Calu3 (cell line): ENCODE measurements around the gene HBEGF. TPM values are rescaled to one million over a fixed set of nuclear protein-coding genes. Genes with fewer than 3 reads are reported as not detected.
A peak's percentile ranks its signal among the peaks of the same experiment; 100 is the strongest.

Experiments
- BruUV-seq: library from RNA; stranded (reverse); fragments of 400-500 nt; replicated peaks from 2 replicates; lab custom pipeline; 2021; lab: Mats Ljungman, UMichigan
- CTCF ChIA-PET: fragments of 300-600 bp; sonication (Branson Sonifier 250); formaldehyde crosslinking; loops from one replicate; lab custom pipeline; 2022; ENCODE audit warnings: antibody characterized with exemption; lab: Charles Lee
- DNase-seq: peaks from one replicate; pipeline ENCODE4 v3.0.0; 2022
- H3K27ac Mint-ChIP-seq: one replicate; pipeline ENCODE4 v1.8.0; 2022; ENCODE audit warnings: mixed read lengths; ENCODE audit not compliant: unreplicated experiment
- H3K27me3 Mint-ChIP-seq: one replicate; pipeline ENCODE4 v1.8.0; 2022; ENCODE audit warnings: mixed read lengths; ENCODE audit not compliant: unreplicated experiment
- H3K36me3 Mint-ChIP-seq: one replicate; pipeline ENCODE4 v1.8.0; 2022; ENCODE audit warnings: mild to moderate bottlenecking, moderate library complexity, mixed read lengths; ENCODE audit not compliant: insufficient read depth, unreplicated experiment
- H3K4me1 Mint-ChIP-seq: one replicate; pipeline ENCODE4 v1.8.0; 2022; ENCODE audit warnings: mild to moderate bottlenecking, low read depth, mixed read lengths; ENCODE audit not compliant: unreplicated experiment
- H3K4me3 Mint-ChIP-seq: one replicate; pipeline ENCODE4 v1.8.0; 2022; ENCODE audit warnings: mild to moderate bottlenecking, low read depth, moderate library complexity, mixed read lengths; ENCODE audit not compliant: unreplicated experiment
- H3K9me3 Mint-ChIP-seq: one replicate; pipeline ENCODE4 v1.8.0; 2022; ENCODE audit warnings: low read depth, mixed read lengths; ENCODE audit not compliant: unreplicated experiment
- intact Hi-C: fragments of 100-400 bp; cut with micrococcal nuclease; formaldehyde crosslinking; loops from one replicate; pipeline ENCODE4 v1.10.0; 2022; ENCODE audit not compliant: unreplicated experiment
- total RNA-seq: library from RNA; stranded (reverse); gene quantifications from 2 replicates; pipeline ENCODE4 v1.2.3, GENCODE V29; 2022
- TF ChIP-seq, protein P1 (sequence below): fragments of 200-600 bp; IDR thresholded peaks from one replicate; pipeline ENCODE4 v1.8.0; 2022; ENCODE audit warnings: antibody characterized with exemption; ENCODE audit not compliant: unreplicated experiment

HBEGF gene
- total RNA-seq, 1 experiment from 2014 or later: 7.2 TPM

DNA sequence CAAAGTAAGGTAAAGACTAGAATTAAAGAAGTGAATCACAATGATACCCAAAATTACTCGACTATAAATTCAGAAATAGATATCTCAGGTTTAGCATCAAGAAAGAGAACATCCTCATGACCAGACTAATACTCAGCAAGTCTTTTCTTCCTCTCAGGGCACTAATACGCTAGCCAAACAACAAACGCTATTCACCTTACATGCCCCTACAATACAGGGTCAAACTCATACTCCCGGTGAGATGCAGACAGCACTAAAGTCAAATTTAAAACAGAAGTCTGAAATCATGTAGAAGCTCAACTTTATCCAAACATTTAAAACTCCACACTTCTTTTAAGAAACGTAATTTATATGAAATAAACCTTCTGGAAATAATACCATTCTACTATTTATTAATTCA lies 49.1 kb downstream of the HBEGF start:
- Mint-ChIP-seq H3K27ac (no peak overlapping the region), H3K4me1 (peaks cover 65% of the 10 kb centered on the region), H3K4me3 (no peak overlapping the region), H3K36me3 (peaks cover 13% of the 10 kb centered on the region), H3K27me3 (no peaks in the 10 kb centered on the region), H3K9me3 (no peaks in the 10 kb centered on the region)
- no peak for DNase-seq
- CTCF ChIA-PET: interaction anchor here (1.6 kb wide), 1 partner anchor 36 kb away, joined by 6 read pairs; no protein-coding TSS in a partner anchor
- TF ChIP-seq, protein P1, sequence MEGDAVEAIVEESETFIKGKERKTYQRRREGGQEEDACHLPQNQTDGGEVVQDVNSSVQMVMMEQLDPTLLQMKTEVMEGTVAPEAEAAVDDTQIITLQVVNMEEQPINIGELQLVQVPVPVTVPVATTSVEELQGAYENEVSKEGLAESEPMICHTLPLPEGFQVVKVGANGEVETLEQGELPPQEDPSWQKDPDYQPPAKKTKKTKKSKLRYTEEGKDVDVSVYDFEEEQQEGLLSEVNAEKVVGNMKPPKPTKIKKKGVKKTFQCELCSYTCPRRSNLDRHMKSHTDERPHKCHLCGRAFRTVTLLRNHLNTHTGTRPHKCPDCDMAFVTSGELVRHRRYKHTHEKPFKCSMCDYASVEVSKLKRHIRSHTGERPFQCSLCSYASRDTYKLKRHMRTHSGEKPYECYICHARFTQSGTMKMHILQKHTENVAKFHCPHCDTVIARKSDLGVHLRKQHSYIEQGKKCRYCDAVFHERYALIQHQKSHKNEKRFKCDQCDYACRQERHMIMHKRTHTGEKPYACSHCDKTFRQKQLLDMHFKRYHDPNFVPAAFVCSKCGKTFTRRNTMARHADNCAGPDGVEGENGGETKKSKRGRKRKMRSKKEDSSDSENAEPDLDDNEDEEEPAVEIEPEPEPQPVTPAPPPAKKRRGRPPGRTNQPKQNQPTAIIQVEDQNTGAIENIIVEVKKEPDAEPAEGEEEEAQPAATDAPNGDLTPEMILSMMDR: no peak
- intact Hi-C loops: loop anchor here (5.0 kb wide), 2 partner anchors 35 to 50 kb away; partner anchors contain the start of gene HBEGF
- BruUV-seq: no TSS peak

DNA sequence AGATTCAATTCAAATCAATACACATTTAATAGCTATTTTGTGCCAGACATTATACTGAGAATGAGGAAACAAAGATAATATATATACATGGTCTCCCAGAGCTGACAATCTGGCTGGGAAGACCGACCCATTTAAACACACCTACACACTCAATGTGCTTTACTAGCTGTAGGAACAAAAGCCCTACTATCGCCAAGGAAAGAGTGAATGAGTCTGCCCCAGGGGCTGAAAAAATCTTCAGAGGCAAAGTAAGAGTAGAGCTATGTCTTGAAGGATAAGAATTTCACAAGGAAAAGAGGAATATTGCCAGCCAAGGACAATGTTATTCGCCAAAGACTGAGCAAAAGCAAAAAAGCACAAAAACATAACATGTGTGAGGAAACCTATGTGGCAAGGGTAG lies 50.1 kb downstream of the HBEGF start:
- H3K27me3 Mint-ChIP-seq: no peaks in the 10 kb centered on the region
- no peak for DNase-seq
- intact Hi-C loops: loop anchor here (5.0 kb wide), 2 partner anchors 34 to 51 kb away; partner anchors contain the start of gene HBEGF
- H3K27ac Mint-ChIP-seq: no peak overlapping the region
- H3K4me3 Mint-ChIP-seq: no peak overlapping the region
- no TSS peak for BruUV-seq
- no peaks in the 10 kb centered on the region for H3K9me3 Mint-ChIP-seq
- TF ChIP-seq, protein P1: no peak
- CTCF ChIA-PET: interaction anchor here (1.1 to 1.7 kb wide), 3 partner anchors 35 to 52 kb away, joined by 3 to 7 read pairs (median 6); no protein-coding TSS in a partner anchor
- H3K4me1 Mint-ChIP-seq: peaks cover 63% of the 10 kb centered on the region
- peaks cover 5% of the 10 kb centered on the region for H3K36me3 Mint-ChIP-seq

DNA sequence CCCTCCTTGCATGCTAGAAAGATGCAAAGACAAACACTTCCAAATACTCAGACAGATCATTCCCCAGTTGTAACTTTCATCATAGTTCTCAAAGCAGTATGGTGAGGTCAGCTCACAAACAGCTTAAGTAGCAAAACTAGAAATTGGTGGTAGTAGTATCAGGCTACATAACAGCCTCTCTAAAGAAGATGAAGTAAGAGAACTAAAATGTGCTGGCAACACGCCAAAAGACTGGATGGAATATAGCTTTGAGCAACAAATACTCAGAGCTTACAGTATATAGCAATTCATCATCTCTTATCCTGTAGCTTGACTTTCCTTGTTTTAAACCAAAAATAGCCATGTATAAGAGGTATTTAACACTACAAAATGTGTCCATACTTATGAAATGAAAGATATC lies 51.0 kb downstream of the HBEGF start:
- TF ChIP-seq, protein P1: no peak
- H3K4me3 Mint-ChIP-seq: no peak overlapping the region
- BruUV-seq: no TSS peak
- H3K36me3 Mint-ChIP-seq: peaks cover 5% of the 10 kb centered on the region
- intact Hi-C loops: loop anchor here (5.0 kb wide), 2 partner anchors 33 to 52 kb away; partner anchors contain the start of gene HBEGF
- H3K27me3 Mint-ChIP-seq: no peaks in the 10 kb centered on the region
- H3K9me3 Mint-ChIP-seq: no peaks in the 10 kb centered on the region
- peak; percentile 63 for DNase-seq
- peak overlapping the region; percentile 62 for H3K27ac Mint-ChIP-seq
- H3K4me1 Mint-ChIP-seq: peaks cover 60% of the 10 kb centered on the region
- CTCF ChIA-PET: interaction anchor here (0.8 to 1.7 kb wide), 4 partner anchors 34 to 129 kb away, joined by 3 to 7 read pairs (median 6); no protein-coding TSS in a partner anchor

DNA sequence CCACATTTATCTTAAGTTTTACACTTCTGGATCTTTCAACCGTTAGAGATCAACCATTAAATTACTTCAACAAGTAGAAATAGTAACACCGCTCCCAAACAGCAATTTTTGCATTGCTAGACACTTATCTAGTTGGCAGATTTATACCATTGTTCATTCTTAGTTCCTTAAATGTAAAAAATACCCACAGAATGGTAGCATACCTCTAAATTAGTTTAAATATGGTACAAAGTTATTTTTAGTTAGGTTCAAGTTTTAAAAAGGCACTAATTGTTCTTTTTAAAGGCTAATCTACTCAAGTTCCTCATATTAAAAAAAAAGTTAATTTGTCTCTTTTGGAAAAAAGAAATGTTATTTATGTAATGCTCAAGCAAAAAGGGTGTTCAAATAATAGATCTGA lies 51.6 kb downstream of the HBEGF start:
- TF ChIP-seq, protein P1: no peak
- no peaks in the 10 kb centered on the region for H3K9me3 Mint-ChIP-seq
- H3K27ac Mint-ChIP-seq: peak overlapping the region; percentile 4
- H3K4me1 Mint-ChIP-seq: peaks cover 61% of the 10 kb centered on the region
- peaks cover 5% of the 10 kb centered on the region for H3K36me3 Mint-ChIP-seq
- no TSS peak for BruUV-seq
- H3K27me3 Mint-ChIP-seq: no peaks in the 10 kb centered on the region
- intact Hi-C loops: loop anchor here (5.0 kb wide), 2 partner anchors 32 to 53 kb away; partner anchors contain the start of gene HBEGF
- DNase-seq: no peak
- no peak overlapping the region for H3K4me3 Mint-ChIP-seq
- CTCF ChIA-PET: interaction anchor here (0.9 to 1.7 kb wide), 2 partner anchors 33 to 52 kb away, joined by 3 to 6 read pairs; partner anchors contain the start of gene HBEGF
